ENCODE results near the gene MFSD11. TPM values are rescaled to one million over a fixed set of nuclear protein-coding genes. Genes with fewer than 3 reads are reported as not detected.

The MFSD11 gene
- total and polyA plus RNA-seq, 2 of the 4 experiments (the other 2 are of a cell fraction) = 12.3 to 16.1 TPM

GRCh38 chr17:76726231-76726775, 11.6 kb upstream of the MFSD11 start, which contains the start of gene JMJD6:
TSS of gene JMJD6 (minus strand) at chr17:76726606. CDS start at chr17:76726475, 131 bp downstream.
- intact Hi-C loops (cut with micrococcal nuclease) = loop anchor here (1.0 to 2.0 kb wide), 2 partner anchors 10 to 340 kb away; no protein-coding TSS in a partner anchor
- TF ChIP-seq RCOR1 (IDR thresholded peaks at IDR 0.05; ENCODE audit: insufficient replicate concordance, low read length) = no peak
- no peak for TF ChIP-seq MAFK (IDR thresholded peaks at IDR 0.05; ENCODE audit: low read depth, low read length)
- TF ChIP-seq ELK1 (IDR thresholded peaks at IDR 0.05; ENCODE audit: borderline replicate concordance, low read depth, low read length) = no peak
- TF ChIP-seq RAD21 (IDR thresholded peaks at IDR 0.05; ENCODE audit: low read length) = no peak
- no peak for TF ChIP-seq FOS (IDR thresholded peaks at IDR 0.05; ENCODE audit: low read depth, low read length)
- TF ChIP-seq SMC3 (IDR thresholded peaks at IDR 0.05; ENCODE audit: low read depth, low read length) = no peak
- TF ChIP-seq CHD1 (IDR thresholded peaks at IDR 0.05; ENCODE audit: low read depth, low read length) = no peak
- TF ChIP-seq MXI1 (IDR thresholded peaks at IDR 0.05; ENCODE audit: borderline replicate concordance, low read depth, low read length) = 0 out of 2 replicates have a peak, but pooled peaks have one; percentile 10
- TF ChIP-seq CTCF (conservative IDR thresholded peaks at IDR 0.05; ENCODE audit: low read depth, low read length) = no peak
- TF ChIP-seq USF2 (IDR thresholded peaks at IDR 0.05; ENCODE audit: low read depth, low read length) = no peak; the same call in 1 of the 2 replicates
- no peak for TF ChIP-seq RFX5 (IDR thresholded peaks at IDR 0.05; ENCODE audit: low read depth, low read length)
- TF ChIP-seq NFE2L2 (IDR thresholded peaks at IDR 0.05; ENCODE audit: low read depth, low read length) = no peak
- TF ChIP-seq MAZ (IDR thresholded peaks at IDR 0.05; ENCODE audit: borderline replicate concordance, low read depth, low read length) = peak; percentile 84; the same call in 1 of the 2 replicates
- TF ChIP-seq POLR2A (IDR thresholded peaks at IDR 0.05; ENCODE audit: low read depth, low read length) = peak; percentile 97

More at GRCh38 chr17:76726231-76726775, 11.6 kb upstream of the MFSD11 start, which contains the start of gene JMJD6:
- BruUV-seq (replicated peaks) = no TSS peak
- Histone ChIP-seq H2BK5ac (ENCODE audit: low read depth, low read length, poor library complexity, severe bottlenecking) (peak within 1 kb of the TSS; percentile 94), H2AK9ac (replicated peaks; ENCODE audit: low read depth, low read length, poor library complexity) (peak within 1 kb of the TSS; percentile 100), H3K4ac (ENCODE audit: low read depth, low read length) (peak within 1 kb of the TSS; percentile 95), H3K27me3 (ENCODE audit: control insufficient read depth, insufficient read depth, low read length) (no peaks in the 10 kb centered on the region), H4K20me1 (ENCODE audit: insufficient read depth, low read length) (peaks cover 42% of the 10 kb centered on the region), H4K8ac (ENCODE audit: low read depth in 2 of 2, low read length in 2 of 2) (peak within 1 kb of the TSS; percentile 68 to 92), H3K9me1 (ENCODE audit: insufficient read depth, low read length) (0 out of 2 replicates have a peak, but pooled peaks cover 2% of the 10 kb centered on the region), H2AK5ac (ENCODE audit: low read depth, low read length) (peak within 1 kb of the TSS; percentile 93), H3K9ac (ENCODE audit: low read depth, low read length) (peak within 1 kb of the TSS; percentile 94), H2BK20ac (ENCODE audit: low read depth, low read length) (no peak within 1 kb of the TSS), H3K18ac (ENCODE audit: low read depth, low read length) (peak within 1 kb of the TSS; percentile 70; the same call in 1 of the 2 replicates), H4K91ac (ENCODE audit: insufficient read depth, low read depth, low read length) (peak within 1 kb of the TSS; percentile 95), H3K27ac (ENCODE audit: insufficient read depth, low read length) (peak within 1 kb of the TSS; percentile 95), H2BK120ac (ENCODE audit: low read depth, low read length) (peak within 1 kb of the TSS; percentile 67; the same call in 1 of the 2 replicates), H2AFZ (replicated peaks; ENCODE audit: low read length, poor library complexity) (peak within 1 kb of the TSS; percentile 97), H3K36me3 (ENCODE audit: control insufficient read depth, insufficient read depth, low read length) (peaks cover 29% of the 10 kb centered on the region), H3K4me1 (ENCODE audit: control insufficient read depth, insufficient read depth, low read length) (peaks cover 6% of the 10 kb centered on the region), H3K4me3 (ENCODE audit: insufficient read depth, low read depth, low read length) (peak within 1 kb of the TSS; percentile 81), H3K14ac (replicated peaks; ENCODE audit: low read depth, low read length) (peak within 1 kb of the TSS; percentile 94), H3K79me1 (ENCODE audit: low read depth in 1 of 2, low read length in 2 of 2) (peaks cover 24 to 64% of the 10 kb centered on the region in 2 experiments), H3K9me3 (ENCODE audit: control insufficient read depth, insufficient read depth, low read length) (no peaks in the 10 kb centered on the region), H3K4me2 (ENCODE audit: low read depth, low read length) (peak within 1 kb of the TSS; percentile 92), H2BK15ac (ENCODE audit: low read depth, low read length) (peak within 1 kb of the TSS; percentile 34; the same call in 1 of the 3 replicates), H3K23ac (ENCODE audit: low read depth, low read length) (peak within 1 kb of the TSS; percentile 88), H4K5ac (ENCODE audit: low read depth, low read length) (peak within 1 kb of the TSS; percentile 55), H3K56ac (ENCODE audit: extremely low read depth, insufficient read depth, low read length) (peak within 1 kb of the TSS; percentile 89)
- in situ Hi-C loops (cut with MboI; ENCODE audit: low sequenced_read_pairs) = no loop called here
- DNase-seq (peak; percentile 95), ATAC-seq (ENCODE audit: low read depth) (peak; percentile 92)
- WGBS, 2 experiments (ENCODE audit: extremely low coverage in 2 of 2, insufficient read length in 1 of 2) = 0% methylated on average over 29 of the region's 60 CpGs; no CpG with 5 or more reads in 1 of the 2 experiments
- ChIA-PET POLR2A (ENCODE audit: unreplicated experiment) (interaction anchor here (0.6 to 0.9 kb wide), 2 partner anchors 9 to 133 kb away, joined by 3 read pairs; no protein-coding TSS in a partner anchor), CTCF (interaction anchor here (0.6 kb wide), 1 partner anchor 32 kb away, joined by 3 read pairs; no protein-coding TSS in a partner anchor)
- dilution Hi-C loops (cut with HindIII; ENCODE audit: low sequenced_read_pairs, unreplicated experiment) = no loop called here

Measured in IMR-90 (cell line).